Liver (tissue), 9 donors: ENCODE data around the gene CYP2B6. TPM values are rescaled to one million over a fixed set of nuclear protein-coding genes. Genes with fewer than 3 reads are reported as not detected.

Experiments
- DNase-seq: peaks from one replicate; pipeline ENCODE4 v3.0.0-alpha.2; 2017; ENCODE audit warnings: low spot score
- H3K27ac ChIP-seq, 2 donors: one replicate each; pipeline ENCODE4 v1.7.0; 2013; ENCODE audit warnings: inconsistent platforms in 2 of 2, low read length in 2 of 2, control low read depth in 1 of 2, low read depth in 1 of 2, mild to moderate bottlenecking in 1 of 2
- H3K27me3 ChIP-seq, 4 donors: one replicate each; pipeline versions ENCODE4 v1.6.1 to v1.7.0; 2013; ENCODE audit warnings: low read length in 3 of 4, inconsistent platforms in 1 of 4, mild to moderate bottlenecking in 1 of 4, moderate library complexity in 1 of 4; ENCODE audit not compliant: control insufficient read depth in 4 of 4, insufficient read depth in 4 of 4
- H3K36me3 ChIP-seq, 4 donors: one replicate each; pipeline versions ENCODE4 v1.6.1 to v1.7.0; 2013; ENCODE audit warnings: low read length in 3 of 4, mild to moderate bottlenecking in 3 of 4, low read depth in 1 of 4, moderate library complexity in 1 of 4; ENCODE audit not compliant: control insufficient read depth in 4 of 4, insufficient read depth in 3 of 4
- H3K4me1 ChIP-seq, 4 donors: one replicate each; pipeline versions ENCODE4 v1.6.1 to v1.7.0; 2013; ENCODE audit warnings: low read length in 3 of 4, mild to moderate bottlenecking in 3 of 4, moderate library complexity in 1 of 4; ENCODE audit not compliant: control insufficient read depth in 4 of 4, insufficient read depth in 4 of 4
- H3K4me3 ChIP-seq, 3 donors: one replicate each; pipeline versions ENCODE4 v1.6.1 to v1.7.0; 2013; ENCODE audit warnings: low read length in 3 of 3, control low read depth in 1 of 3, low read depth in 1 of 3, mild to moderate bottlenecking in 1 of 3
- H3K9ac ChIP-seq, 2 donors: one replicate each; pipeline ENCODE4 v1.7.0; 2013; ENCODE audit warnings: low read length in 2 of 2, mild to moderate bottlenecking in 2 of 2, moderate library complexity in 2 of 2, control low read depth in 1 of 2, low read depth in 1 of 2
- H3K9me3 ChIP-seq, 4 donors: one replicate each; pipeline versions ENCODE4 v1.6.1 to v1.7.0; 2013; ENCODE audit warnings: low read length in 3 of 4; ENCODE audit not compliant: control insufficient read depth in 4 of 4
- ATF3 ChIP-seq: IDR thresholded peaks from 2 replicates; pipeline ENCODE4 v1.6.1; 2016; ENCODE audit warnings: antibody characterized with exemption
- CTCF ChIP-seq: fragments of 150-350 bp; IDR thresholded peaks from 2 replicates; pipeline ENCODE4 v1.5.1; 2017; ENCODE audit warnings: improper control_type of control experiment, low read depth, low read length; ENCODE audit not compliant: missing input control
- EGR1 ChIP-seq, 2 donors: IDR thresholded peaks; 2 replicates each; pipeline ENCODE4 v1.6.1; 2016 to 2018; ENCODE audit warnings: antibody characterized with exemption in 2 of 2, low read depth in 2 of 2
- FOXA1 ChIP-seq: IDR thresholded peaks from 2 replicates; pipeline ENCODE4 v1.6.1; 2016; ENCODE audit warnings: antibody characterized with exemption
- FOXA2 ChIP-seq: IDR thresholded peaks from 2 replicates; pipeline ENCODE4 v1.6.1; 2016; ENCODE audit warnings: antibody characterized with exemption
- GABPA ChIP-seq, 2 donors: IDR thresholded peaks in 1 of 2; conservative IDR thresholded peaks in 1 of 2; 2 replicates each; pipeline ENCODE4 v1.6.1; 2016; ENCODE audit warnings: antibody characterized with exemption in 2 of 2, mild to moderate bottlenecking in 1 of 2, moderate library complexity in 1 of 2
- HNF4A ChIP-seq, 2 donors: conservative IDR thresholded peaks; 2 replicates each; pipeline ENCODE4 v1.6.1; 2016; ENCODE audit warnings: antibody characterized with exemption in 2 of 2, mild to moderate bottlenecking in 2 of 2
- JUND ChIP-seq, 2 donors: IDR thresholded peaks; 2 replicates each; pipeline ENCODE4 v1.6.1; 2016; ENCODE audit warnings: antibody characterized with exemption in 2 of 2
- NR2F2 ChIP-seq: IDR thresholded peaks from 2 replicates; pipeline ENCODE4 v1.6.1; 2016; ENCODE audit warnings: antibody characterized with exemption
- RAD21 ChIP-seq, 2 donors: IDR thresholded peaks; 2 replicates each; pipeline ENCODE4 v1.6.1; 2016; ENCODE audit warnings: antibody characterized with exemption in 2 of 2, mild to moderate bottlenecking in 2 of 2
- REST ChIP-seq: IDR thresholded peaks from 2 replicates; pipeline ENCODE4 v1.6.1; 2016; ENCODE audit warnings: antibody characterized with exemption, mild to moderate bottlenecking
- SP1 ChIP-seq: IDR thresholded peaks from 2 replicates; pipeline ENCODE4 v1.6.1; 2018; ENCODE audit warnings: antibody characterized with exemption, mild to moderate bottlenecking
- TAF1 ChIP-seq: conservative IDR thresholded peaks from 2 replicates; pipeline ENCODE4 v1.6.1; 2016; ENCODE audit warnings: antibody characterized with exemption, mild to moderate bottlenecking
- ZBTB33 ChIP-seq: IDR thresholded peaks from 2 replicates; pipeline ENCODE4 v1.6.1; 2016; ENCODE audit warnings: antibody characterized with exemption
- WGBS: extraction: QIAGEN DNeasy Blood & Tissue Kit; methylation state at CpG from one replicate; pipeline ENCODE4 v1.1.7; 2013; 5-methylcytosine and 5-hydroxymethylcytosine counted together
- polyA plus RNA-seq, 2 donors: library from polyadenylated mRNA; stranded (reverse) in 1 of 2; unstranded in 1 of 2; fragments of 200-250 nt in 1 of 2; fragments of >200 nt in 1 of 2; fragmentation: Nextera tagmentation in 1 of 2; extraction: Ambion mirVana in 1 of 2; gene quantifications; one replicate each; pipeline versions ENCODE4 v1.2.1 to v1.2.3, GENCODE V29; 2013 to 2015
- total RNA-seq, 2 donors: library from RNA; depleted of rRNA; stranded (reverse); fragments of >200 nt; gene quantifications; one replicate each; pipeline ENCODE4 v1.2.3, GENCODE V29; 2014
- TF ChIP-seq, protein P1 (sequence below): IDR thresholded peaks from 2 replicates; pipeline ENCODE4 v1.6.1; 2016; ENCODE audit warnings: antibody characterized with exemption
- donor health status: healthy.
- donor health status: healthy.
- donor health status: healthy.
- donor health status: healthy.
- donor health status: healthy.

Gene CYP2B6
- total and polyA plus RNA-seq, 4 donors = 13.0 to 751 (median 16.6) TPM; not detected in 1

DNA sequence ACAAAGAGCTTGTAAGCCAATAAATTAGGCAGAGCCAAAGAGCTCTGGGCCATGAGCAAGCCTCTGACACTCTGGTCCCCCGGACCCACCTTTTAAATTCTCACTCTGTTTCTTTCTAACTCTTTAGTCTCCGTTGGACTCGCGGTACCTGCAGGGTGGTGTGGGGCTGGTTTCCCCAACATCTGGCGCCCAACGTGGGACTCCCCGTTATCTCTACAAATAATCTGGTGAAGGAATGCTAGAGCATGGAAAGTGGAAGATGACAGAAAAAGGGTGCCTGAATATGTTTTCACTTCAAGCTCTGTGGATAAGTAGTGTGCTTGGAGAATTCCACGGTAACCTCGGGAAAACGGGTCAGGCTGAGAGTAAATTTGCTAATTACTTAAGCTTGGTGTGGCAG is 36.5 kb upstream of the CYP2B6 start:
- no peak for DNase-seq
- no peak overlapping the region for H3K27ac ChIP-seq

GRCh38 chr19:40959338-40959737 is 31.7 kb upstream of the CYP2B6 start:
- Histone ChIP-seq H3K4me3 (no peak overlapping the region), H3K4me1 (no peaks in the 10 kb centered on the region), H3K9ac (no peak overlapping the region), H3K27ac (no peak overlapping the region), H3K27me3 (no peaks in the 10 kb centered on the region), H3K9me3 (peaks cover 5 to 13% (median 7%) of the 10 kb centered on the region in 4 donors), H3K36me3 (no peaks in the 10 kb centered on the region)
- 79% methylated on average over 1 of the region's 1 CpG for WGBS
- no peak for DNase-seq
- no peak for TF ChIP-seq RAD21 (IDR thresholded peaks at IDR 0.05)
- TF ChIP-seq REST = no peak
- no peak for TF ChIP-seq JUND (IDR thresholded peaks at IDR 0.05)
- TF ChIP-seq SP1 = no peak
- no peak for TF ChIP-seq ZBTB33
- TF ChIP-seq HNF4A (conservative IDR thresholded peaks at IDR 0.05) = no peak
- TF ChIP-seq, protein P1, sequence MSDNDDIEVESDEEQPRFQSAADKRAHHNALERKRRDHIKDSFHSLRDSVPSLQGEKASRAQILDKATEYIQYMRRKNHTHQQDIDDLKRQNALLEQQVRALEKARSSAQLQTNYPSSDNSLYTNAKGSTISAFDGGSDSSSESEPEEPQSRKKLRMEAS = no peak
- no peak for TF ChIP-seq FOXA2
- TF ChIP-seq CTCF = no peak
- no peak for TF ChIP-seq GABPA (IDR thresholded peaks at IDR 0.05 in 1 of 2, conservative IDR thresholded peaks at IDR 0.05 in 1 of 2)
- no peak for TF ChIP-seq TAF1
- no peak for TF ChIP-seq FOXA1
- TF ChIP-seq ATF3 = no peak

More for the DNA sequence above, 36.5 kb upstream of the CYP2B6 start:
- no peaks in the 10 kb centered on the region for H3K36me3 ChIP-seq
- H3K9ac ChIP-seq = no peak overlapping the region
- peak overlapping the region in 1 of 3 donors; percentile 5 for H3K4me3 ChIP-seq
- H3K27me3 ChIP-seq = no peaks in the 10 kb centered on the region
- H3K4me1 ChIP-seq = no peaks in the 10 kb centered on the region
- TF ChIP-seq RAD21 (IDR thresholded peaks at IDR 0.05) (no peak), GABPA (IDR thresholded peaks at IDR 0.05 in 1 of 2, conservative IDR thresholded peaks at IDR 0.05 in 1 of 2) (no peak), EGR1 (IDR thresholded peaks at IDR 0.05; ENCODE audit: low read depth in 2 of 2) (no peak), TAF1 (no peak), NR2F2 (no peak), CTCF (no peak), FOXA1 (no peak), HNF4A (conservative IDR thresholded peaks at IDR 0.05) (no peak)
- 81% methylated on average over 10 of the region's 10 CpGs for WGBS
- peaks cover 9 to 28% (median 12%) of the 10 kb centered on the region in 4 donors for H3K9me3 ChIP-seq
